ENCODE measurements around the gene CHD6.

DNA sequence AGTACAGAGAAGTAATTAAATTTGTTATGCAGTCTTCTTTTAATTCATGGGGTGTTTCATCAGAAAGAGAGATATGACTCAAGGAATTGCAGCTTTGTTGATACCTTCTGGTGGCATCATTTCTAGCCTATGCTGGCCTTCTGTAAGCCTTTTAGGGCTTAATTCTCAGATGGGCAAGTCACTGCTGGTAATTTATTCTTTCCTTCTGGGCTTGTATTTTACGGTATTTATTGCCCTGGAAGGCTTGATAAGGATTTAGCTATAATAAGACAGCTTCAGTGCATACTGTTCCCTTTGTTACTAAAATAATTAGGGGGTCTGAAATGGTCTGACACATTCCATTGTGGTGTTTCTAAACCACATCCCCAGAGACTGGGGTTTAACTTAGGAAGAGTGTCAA, 193.6 kb downstream of the CHD6 start:
- TF ChIP-seq, protein P1, sequence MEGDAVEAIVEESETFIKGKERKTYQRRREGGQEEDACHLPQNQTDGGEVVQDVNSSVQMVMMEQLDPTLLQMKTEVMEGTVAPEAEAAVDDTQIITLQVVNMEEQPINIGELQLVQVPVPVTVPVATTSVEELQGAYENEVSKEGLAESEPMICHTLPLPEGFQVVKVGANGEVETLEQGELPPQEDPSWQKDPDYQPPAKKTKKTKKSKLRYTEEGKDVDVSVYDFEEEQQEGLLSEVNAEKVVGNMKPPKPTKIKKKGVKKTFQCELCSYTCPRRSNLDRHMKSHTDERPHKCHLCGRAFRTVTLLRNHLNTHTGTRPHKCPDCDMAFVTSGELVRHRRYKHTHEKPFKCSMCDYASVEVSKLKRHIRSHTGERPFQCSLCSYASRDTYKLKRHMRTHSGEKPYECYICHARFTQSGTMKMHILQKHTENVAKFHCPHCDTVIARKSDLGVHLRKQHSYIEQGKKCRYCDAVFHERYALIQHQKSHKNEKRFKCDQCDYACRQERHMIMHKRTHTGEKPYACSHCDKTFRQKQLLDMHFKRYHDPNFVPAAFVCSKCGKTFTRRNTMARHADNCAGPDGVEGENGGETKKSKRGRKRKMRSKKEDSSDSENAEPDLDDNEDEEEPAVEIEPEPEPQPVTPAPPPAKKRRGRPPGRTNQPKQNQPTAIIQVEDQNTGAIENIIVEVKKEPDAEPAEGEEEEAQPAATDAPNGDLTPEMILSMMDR (IDR thresholded peaks at IDR 0.05) = no peak
- TF ChIP-seq POLR2A (IDR thresholded peaks at IDR 0.05) (no peak), POLR2AphosphoS5 (IDR thresholded peaks at IDR 0.05) (no peak)

Data from prostate gland (tissue), 2 donors.